HEK293T (cell line): ENCODE data around the gene LSM14A.
"Not testable (repeated sequence)": the region's sequence is repeated elsewhere in the genome, so short reads cannot be mapped to it uniquely, and the experiment has no call there.

Experiments
- ARNT ChIP-seq: fragments of 450-650 bp; IDR thresholded peaks from 2 replicates; pipeline ENCODE4 v1.6.1; 2017; ENCODE audit warnings: mild to moderate bottlenecking
- CTBP1 ChIP-seq: fragments of 450-650 bp; IDR thresholded peaks from 2 replicates; pipeline ENCODE4 v1.6.1; 2016; ENCODE audit warnings: borderline replicate concordance
- ELF4 ChIP-seq: fragments of 450-650 bp; IDR thresholded peaks from 2 replicates; pipeline ENCODE4 v1.6.1; 2017; ENCODE audit warnings: antibody characterized with exemption
- LEF1 ChIP-seq: fragments of 450-650 bp; IDR thresholded peaks from 2 replicates; pipeline ENCODE4 v1.6.1; 2017; ENCODE audit warnings: mild to moderate bottlenecking, borderline replicate concordance
- NFRKB ChIP-seq: fragments of 450-650 bp; IDR thresholded peaks from 2 replicates; pipeline ENCODE4 v1.6.1; 2016; ENCODE audit warnings: mild to moderate bottlenecking, moderate library complexity
- SP1 ChIP-seq: fragments of 450-650 bp; IDR thresholded peaks from 2 replicates; pipeline ENCODE4 v1.6.1; 2017
- TARDBP ChIP-seq: fragments of 450-650 bp; IDR thresholded peaks from 2 replicates; pipeline ENCODE4 v1.6.1; 2016
- ZNF384 ChIP-seq: fragments of 450-650 bp; IDR thresholded peaks from 2 replicates; pipeline ENCODE4 v1.6.1; 2016

DNA sequence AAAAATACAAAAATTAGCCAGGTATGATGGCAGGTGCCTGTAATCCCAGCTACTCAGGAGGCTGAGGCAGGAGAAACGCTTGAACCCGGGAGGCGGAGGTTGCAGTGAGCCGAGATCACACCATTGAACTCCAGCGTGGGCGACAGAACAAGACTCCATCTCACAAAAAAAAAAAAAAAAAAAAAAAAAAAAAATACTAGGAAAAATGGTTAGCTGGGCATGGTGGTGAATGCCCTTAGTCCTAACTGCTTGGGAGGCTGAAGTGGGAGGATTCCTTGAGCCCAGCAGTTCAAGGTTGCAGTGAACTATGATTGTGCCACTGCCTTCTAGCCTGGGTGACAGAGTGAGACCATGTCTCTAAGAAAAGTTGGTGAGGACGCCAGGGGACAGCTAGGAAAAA, 33.0 kb downstream of the LSM14A start:
- TF ChIP-seq CTBP1, ELF4, SP1, NFRKB, LEF1, ZNF384, ARNT, TARDBP: not testable (repeated sequence)
